Natural killer cell (primary cell): ENCODE measurements around the gene ULK1. TPM values are rescaled to one million over a fixed set of nuclear protein-coding genes. Genes with fewer than 3 reads are reported as not detected.

ENCODE experiments used
- total RNA-seq, 4 donors: library from RNA; stranded (reverse); fragments of 120-200 nt in 1 of 4; gene quantifications; one replicate each; pipeline versions ENCODE4 v1.2.3 to v1.2.4, GENCODE V29; 2013 to 2022

The ULK1 gene
- total RNA-seq, 3 donors from 2014 or later (not counting 1 experiment from before 2014, with no cell fraction given), result 99.1 to 142 (median 123) TPM

Other genes with a start within 250 kb of the ULK1 start
- gene SFSWAP, start 183.5 kb upstream of the ULK1 start, total RNA-seq, result 100 to 1,000 TPM in 2 of 3 donors, 10 to 100 TPM in 1; 99.1 to 109 (median 102) TPM
- 1 to 10 TPM; 1.6 to 2.0 (median 1.7) TPM for gene MMP17, start 66.2 kb upstream of the ULK1 start, total RNA-seq
- 10 to 100 TPM; 16.9 to 21.9 (median 20.6) TPM for gene PUS1, start 34.7 kb downstream of the ULK1 start, total RNA-seq
- gene EP400, start 55.3 kb downstream of the ULK1 start, total RNA-seq, result 10 to 100 TPM; 62.8 to 81.1 (median 80.1) TPM
- gene DDX51, start 249.7 kb downstream of the ULK1 start, total RNA-seq, result 10 to 100 TPM; 39.5 to 55.9 (median 54.2) TPM
- gene NOC4L, start 249.8 kb downstream of the ULK1 start, total RNA-seq, result 10 to 100 TPM; 21.0 to 30.2 (median 21.7) TPM